Left lobe of liver (tissue), 2 donors: Measurements from ENCODE around the gene MAP2K3. TPM values are rescaled to one million over a fixed set of nuclear protein-coding genes. Genes with fewer than 3 reads are reported as not detected.

ENCODE experiments used
- ATAC-seq: fragments of 200-7000 bp; cut with Tn5 transposase; one replicate; pipeline ENCODE4 v1.9.1; 2020; ENCODE audit warnings: mild to moderate bottlenecking, moderate library complexity
- DNase-seq: peaks from one replicate; pipeline ENCODE4 v3.0.0-alpha.2; 2020; ENCODE audit warnings: low spot score
- total RNA-seq: library from RNA; stranded (reverse); gene quantifications from one replicate; pipeline ENCODE4 v1.2.1, GENCODE V29; 2021
- donor health status: DM: no; HTN: no; CAD: no; lungs with moderate emphysema.
- donor health status: DM: no; HTN: yes; CAD: no.

The MAP2K3 gene
- total RNA-seq, 1 donor from 2014 or later, result 71.5 TPM

DNA sequence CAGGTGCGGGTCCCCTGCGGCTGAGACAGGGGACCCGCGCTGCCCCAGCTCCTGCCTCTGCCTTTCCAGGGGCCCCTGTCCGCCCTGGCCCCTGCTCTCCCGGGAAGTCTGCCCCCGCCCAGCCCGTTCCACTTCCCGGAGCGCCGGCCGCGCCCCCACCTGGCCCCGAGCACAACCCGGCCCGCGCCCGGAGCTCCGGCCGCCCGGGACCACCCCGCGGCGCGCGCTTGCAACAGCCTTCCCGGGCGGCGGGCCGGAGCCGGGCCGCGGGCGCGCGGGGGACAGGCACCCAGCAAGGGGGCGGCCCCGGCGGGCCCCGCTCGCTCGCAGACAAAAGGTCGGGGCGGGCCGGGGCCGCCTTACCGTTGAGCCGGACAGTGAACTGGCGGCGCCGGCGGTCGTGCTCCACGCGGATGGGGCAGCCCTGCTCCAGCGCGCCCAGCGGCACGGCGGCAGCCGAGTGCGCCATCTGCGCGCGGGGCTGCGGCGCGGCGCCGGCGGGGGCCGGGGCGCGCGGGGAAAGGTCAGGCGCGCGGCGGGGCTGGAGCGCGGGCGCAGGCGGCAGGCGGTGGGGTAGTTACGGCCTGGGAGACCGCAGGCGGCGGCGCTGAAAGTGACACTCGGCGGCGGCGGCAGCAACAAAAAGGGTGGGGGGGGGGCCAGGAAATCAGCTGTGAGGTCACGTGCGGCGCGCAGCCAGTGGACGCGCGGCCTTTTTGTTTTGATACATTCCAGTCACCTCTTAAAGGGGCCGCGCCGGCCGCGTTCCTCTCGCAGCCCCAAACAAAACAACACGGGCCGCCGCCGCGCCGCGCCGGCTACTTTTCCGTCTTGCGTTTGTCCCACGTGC is 31.5 kb upstream of the MAP2K3 start, which contains the start of gene NATD1:
NATD1 (minus strand) TSS at position 615 of the 850 bp plus-strand sequence; CDS start at position 469, 146 bp downstream.
- peak; percentile 87 for ATAC-seq
- DNase-seq, result peak; percentile 90

DNA sequence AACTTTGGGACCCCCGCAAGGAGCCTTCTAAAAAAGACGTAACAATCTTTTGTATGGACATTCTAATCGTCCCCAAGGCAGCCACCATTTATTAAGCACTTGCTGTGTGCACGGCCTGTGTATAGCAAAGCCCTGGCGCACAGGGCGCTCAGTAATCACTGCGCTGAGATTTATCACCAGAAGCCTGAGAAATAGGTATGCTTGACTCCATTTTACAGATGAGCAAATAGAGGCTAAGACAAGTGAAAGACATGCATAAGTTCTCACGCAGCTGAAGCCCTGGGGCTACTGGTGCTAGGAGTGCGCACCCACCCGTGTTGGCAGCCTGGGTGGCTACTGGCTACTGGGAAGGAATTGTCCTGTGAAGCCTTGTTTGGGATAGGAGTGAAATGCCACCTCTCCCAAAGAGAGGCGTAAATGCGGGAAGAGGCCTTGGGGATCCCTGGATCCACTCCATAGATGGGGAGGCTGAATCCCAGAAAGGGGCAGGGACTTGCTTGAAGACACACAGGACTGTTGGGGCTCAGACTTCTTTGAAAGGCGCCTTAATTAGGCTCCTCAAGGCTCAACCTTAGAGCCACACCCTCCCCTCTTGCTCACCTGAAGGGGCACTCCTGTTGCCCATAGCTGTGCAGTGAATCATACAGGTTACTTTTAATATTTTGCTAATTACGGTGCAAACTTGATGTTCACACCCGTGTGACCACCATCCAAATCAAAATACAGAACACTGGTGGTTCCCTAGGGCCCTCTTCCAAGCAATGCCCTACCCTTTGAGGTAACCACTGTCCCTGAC is 30.7 kb upstream of the MAP2K3 start:
- DNase-seq (no peak), ATAC-seq (peak; percentile 7)

DNA sequence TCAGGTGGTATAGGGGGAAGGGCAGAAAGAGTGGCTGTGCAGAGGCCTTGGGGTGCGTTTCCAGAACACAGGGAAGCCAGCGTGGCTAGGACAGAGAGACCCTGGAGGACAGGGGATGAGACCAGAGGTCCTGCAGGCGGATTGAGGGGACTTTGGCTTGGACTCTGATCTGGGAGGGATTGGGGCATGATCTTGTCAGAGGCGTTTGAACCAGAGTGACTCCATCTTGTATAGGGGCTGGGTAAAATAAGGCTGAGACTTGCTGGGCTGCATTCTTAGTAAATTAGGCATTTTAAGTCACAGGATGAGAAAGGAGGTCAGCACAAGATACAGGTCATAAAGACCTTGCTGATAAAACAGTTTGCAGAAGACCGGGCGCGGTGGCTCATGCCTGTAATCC is 25.9 kb upstream of the MAP2K3 start:
- no peak for DNase-seq
- ATAC-seq, result no peak

DNA sequence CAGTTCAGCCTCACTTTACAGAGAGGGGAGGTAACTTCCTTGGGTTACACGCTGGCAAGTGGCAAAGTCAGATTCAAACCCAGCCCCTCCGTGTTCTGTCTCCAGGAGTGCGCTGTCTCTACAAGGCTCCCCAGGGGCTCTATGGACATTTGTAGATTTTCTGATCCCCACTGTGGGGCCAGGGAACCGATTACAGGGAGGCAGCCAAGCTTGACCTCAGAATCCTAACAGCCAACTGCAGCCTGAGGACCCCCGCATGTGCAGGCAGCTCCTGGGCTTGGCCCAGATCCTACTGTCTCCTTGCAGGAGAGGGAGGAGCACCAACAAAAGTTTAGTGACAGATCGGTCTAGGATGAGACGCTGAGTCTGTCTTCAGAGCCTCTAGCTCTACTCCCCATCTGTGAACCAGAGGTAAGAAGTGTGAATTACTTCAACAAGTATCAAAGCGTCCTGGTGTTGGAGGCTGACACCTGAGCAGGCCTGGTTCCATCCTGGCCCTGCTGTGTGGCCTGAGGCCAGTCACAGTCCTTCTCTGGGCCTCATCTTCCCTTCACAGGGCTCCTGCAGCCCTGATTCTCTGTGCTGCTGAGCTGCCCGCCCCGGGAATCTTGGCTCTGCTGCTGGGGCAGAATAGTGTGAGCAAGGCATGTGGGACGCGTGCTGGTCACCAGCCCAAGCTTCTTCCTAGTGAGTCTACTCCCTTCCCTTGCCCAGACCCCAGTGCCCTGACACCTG is 22.1 kb upstream of the MAP2K3 start:
- DNase-seq (no peak), ATAC-seq (no peak)

DNA sequence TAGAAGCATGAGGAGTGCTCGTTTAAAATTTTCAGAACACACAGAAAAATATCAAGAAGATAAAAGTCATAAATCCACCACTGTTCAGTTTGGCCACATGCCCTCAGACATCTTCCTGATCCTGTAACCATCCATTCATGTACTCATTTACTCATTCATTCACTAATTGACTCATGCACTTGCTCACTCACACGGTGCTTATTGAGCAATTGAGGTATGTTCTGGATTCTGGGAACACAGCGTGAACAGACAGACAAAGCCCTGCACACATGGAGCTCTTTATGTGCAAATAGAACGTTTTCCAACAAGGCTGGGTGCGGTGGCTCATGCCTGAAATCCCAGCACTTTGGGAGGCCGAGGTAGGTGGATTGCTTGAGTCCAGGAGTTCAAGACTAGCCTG is 21.1 kb upstream of the MAP2K3 start:
- ATAC-seq, result no peak

DNA sequence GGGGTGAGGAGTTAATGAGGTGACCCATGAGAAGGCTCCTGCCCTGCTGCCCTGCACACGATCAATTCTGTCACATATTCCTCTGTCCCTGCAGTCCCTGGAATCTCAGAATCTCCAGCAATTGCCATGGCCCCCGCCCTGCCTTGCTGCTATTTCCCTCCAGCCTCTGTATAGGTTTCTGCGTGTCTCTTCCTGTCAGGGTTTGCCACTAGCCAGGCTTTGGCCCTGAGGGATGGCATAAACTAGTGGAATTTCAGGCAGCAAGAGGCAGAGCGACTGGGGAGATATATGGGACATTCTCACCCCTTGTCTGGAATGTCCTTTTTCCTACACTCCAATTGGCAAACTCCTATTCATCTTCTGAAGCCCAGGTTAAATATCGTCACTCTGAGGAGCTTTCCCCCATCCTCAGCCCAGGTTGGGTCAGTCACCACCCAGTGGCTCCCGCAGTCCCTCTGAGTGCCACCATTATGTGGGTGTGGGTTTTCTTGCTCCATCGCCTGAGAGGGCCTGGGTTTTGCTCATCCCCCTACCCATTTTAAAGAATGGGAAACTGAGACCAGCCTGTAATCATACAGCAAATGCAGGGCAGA is 15.8 kb upstream of the MAP2K3 start:
- no peak for DNase-seq
- no peak for ATAC-seq

More for the DNA sequence above, 21.1 kb upstream of the MAP2K3 start:
- no peak for DNase-seq

DNA sequence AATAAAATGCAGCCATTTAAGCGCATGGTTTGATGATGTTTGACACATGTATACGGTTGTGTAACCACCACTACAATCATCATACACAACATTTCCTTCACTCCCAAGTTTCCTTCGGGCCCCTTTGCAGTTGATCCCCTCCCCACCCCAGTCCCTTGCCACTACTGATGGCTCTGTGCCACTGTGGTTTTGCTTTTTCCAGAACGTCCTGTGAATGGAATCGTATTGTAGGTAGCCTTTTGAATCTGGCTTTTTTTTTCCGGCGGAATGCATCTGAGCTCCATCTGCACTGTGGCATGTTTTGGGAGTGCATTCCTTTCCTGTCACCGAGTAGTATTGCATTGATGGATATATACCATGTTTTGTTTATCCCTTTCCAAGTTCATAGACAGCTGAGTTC is 15.1 kb upstream of the MAP2K3 start:
- no peak for DNase-seq
- ATAC-seq, result no peak

DNA sequence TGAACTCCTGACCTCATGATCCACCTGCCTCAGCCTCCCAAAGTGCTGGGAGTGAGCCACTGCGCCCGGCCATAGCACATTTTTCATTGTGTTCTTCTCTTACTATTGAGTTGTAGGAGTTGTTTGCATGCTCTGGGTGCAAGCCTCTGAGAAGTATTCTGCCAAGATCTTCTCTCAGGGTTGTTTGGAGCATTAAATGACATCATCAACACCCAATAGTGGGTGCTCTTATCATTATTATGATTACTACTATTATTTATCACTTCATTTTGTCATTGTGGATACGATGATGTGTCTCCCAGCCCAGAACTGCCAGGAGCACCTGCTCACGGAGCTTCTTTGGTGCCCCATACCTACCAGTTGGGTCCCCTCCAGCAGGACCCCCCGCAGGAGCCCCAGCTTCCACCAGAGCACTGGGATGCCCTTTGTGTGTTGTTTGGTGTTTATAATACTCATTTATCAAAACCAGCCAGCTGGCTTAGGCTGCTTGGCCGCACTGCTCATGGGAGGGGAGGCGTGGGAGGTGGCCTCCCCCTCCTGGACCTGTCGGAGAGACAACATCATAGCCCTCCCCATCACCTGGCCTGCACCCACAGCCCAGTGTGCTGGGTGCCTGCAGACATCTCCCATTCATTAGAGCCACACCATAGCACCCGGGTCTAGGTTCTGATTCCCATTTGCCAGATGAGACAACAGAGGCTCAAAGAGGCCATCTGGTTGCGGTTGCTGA is 12.9 kb upstream of the MAP2K3 start:
- DNase-seq (no peak), ATAC-seq (no peak)

DNA sequence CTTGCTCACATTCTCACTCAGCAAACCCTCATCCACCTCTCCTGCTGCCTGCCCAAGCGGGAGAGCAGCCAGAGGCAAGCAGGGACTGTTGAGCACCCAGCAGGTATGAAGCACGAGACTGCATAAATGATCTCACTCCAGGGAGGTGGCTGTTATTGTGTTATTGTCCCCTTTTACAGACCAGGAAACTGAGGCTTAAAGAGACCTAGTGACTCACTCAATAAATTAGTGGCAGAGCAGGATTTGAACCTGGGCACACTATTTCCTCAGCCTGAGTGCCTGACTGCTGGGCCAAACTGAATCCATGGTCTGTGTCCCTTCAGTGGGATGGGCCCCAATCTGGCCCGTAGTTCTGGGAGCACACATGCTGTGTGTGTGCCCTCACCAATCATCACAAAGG is 12.3 kb upstream of the MAP2K3 start:
- ATAC-seq, result no peak
- DNase-seq, result no peak

DNA sequence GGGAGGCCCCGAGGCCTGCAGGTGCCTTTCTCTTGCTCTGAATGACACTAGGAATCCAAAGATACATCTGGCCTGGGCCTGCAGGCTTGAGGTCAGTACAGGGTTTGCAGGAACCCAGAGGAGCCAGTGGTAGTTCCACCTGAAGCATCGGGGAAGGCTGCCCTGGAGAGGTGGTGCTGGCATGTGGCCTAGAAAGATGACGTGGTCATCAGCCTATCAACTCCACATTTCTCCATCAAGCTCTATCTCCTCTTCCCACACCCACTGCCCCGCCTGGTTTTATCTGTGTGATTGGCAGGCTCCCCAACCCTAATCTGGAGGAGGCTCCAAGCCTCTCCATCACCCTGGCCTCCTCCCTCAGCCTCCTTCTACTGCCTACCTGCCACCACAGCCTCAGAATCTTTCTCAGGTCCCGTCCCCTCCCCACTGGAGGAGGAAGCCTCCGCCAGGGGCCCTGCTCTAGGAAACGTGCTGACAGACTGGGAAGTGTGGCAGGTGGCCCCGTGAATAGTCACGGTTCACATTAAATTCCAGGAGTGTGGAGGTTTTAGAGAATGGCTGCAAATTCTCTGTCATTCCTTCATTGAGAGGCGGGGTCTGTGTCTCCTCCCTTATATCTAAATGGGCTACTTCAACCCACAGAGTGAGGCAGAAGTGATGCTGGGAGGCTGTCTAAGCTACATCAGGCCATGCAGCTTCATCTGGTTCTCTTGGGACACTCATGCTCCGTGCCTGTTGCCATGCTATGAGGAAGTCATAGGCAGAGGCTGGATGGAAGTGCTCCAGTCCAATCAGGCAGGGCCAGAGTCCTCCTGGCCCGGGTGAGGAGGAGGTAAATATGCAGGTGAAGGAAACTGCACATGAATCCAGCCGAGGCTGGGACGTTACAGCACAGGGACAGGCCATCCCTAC is 11.4 kb upstream of the MAP2K3 start:
- peak; percentile 48 for DNase-seq
- ATAC-seq, result peak; percentile 29

DNA sequence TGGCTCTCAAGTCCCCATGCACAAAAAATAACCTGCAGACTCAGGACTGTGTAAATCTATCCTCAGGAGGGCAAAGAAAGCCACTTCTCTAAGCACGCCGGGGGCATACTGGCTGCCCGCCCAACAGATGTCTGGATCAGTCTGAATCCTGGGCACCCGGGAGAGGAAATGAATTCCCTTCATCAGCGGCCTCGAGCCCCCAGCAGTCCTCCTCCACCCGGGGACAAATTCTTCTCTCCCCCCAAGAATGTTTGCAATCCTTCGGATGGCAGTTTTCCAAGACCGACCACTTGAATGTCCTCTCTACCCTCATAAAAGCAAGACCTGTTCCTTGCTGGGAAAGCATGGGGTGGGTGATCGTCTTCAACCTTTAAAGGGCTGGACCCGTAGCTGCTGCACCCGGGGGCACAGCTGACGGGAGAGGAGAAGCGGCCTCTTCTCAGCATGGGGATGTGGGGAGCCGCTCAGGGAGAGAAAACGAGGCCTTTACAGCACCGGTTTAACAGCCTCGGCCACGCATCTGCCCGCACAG is 9.4 kb upstream of the MAP2K3 start:
- DNase-seq (peak; percentile 52), ATAC-seq (no peak)

DNA sequence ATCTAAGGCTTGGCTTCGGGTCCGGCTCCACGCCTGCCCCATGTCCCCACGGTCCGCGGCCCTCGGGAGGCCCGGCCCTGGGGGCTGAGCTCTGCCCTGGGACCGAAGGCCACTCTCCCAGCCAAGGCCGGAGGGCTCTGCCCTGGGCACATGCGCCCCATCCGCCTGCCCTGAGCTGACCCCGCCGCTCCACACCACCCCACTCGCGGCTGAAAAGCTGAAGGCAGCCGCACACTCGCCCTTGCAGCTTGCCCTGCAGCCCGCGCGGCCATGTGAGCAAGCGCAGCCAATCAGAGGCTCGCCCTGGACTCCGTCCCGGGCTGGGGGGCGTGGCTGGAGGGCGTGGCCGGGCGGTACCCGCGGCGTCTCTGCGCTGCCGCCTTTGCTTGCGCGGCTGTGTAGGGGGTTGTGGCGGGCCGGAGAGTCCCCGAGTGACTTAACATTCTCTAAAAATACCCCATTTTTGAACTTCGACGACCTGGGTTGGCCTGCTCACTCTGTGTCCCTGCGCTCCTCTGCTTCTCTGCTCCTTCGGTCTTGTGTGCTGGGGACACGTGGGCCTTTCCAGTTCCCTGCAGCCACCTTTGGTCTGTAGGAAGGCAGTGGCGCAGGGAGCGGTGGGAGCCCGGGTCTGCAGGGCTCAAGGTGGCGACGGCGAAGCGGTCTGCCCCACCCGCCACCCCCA is 8.8 kb upstream of the MAP2K3 start:
- ATAC-seq (peak; percentile 93), DNase-seq (peak; percentile 95)

DNA sequence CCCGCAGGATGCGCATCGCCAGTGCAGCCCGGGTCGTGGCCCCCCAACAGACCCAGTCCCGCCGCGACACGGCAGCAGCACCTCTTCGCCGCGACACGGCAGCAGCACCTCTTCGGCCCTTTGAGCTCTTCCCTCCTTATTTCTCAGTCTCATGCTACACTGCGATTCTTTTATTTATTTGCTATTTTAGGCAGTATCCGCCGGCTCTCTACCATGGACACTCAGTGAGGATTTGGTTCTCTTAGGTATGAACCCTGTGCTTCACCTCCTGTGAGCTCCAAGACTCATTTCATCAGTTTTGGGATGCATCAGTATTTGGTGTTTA is 8.3 kb upstream of the MAP2K3 start:
- ATAC-seq (no peak), DNase-seq (peak; percentile 55)

DNA sequence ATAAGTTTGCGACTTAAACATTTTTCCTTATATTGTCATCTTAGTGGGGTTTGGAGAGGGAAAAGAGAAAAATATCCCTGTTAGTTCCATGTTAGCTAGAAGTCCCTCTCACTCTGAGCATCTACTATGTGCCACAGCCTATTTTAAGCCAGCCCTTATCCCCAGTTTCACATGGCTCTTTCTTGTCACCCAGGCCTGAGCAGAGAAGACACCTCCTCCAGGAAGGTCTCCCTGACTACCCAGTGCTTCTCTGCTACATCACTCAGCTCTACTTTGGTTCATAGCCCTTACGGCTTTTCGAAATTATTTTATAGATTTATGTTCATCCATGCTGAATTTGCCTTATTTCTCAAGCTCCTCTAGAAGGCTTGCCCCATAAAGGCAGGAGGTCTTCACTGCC is 7.2 kb upstream of the MAP2K3 start:
- DNase-seq, result no peak
- ATAC-seq, result no peak

DNA sequence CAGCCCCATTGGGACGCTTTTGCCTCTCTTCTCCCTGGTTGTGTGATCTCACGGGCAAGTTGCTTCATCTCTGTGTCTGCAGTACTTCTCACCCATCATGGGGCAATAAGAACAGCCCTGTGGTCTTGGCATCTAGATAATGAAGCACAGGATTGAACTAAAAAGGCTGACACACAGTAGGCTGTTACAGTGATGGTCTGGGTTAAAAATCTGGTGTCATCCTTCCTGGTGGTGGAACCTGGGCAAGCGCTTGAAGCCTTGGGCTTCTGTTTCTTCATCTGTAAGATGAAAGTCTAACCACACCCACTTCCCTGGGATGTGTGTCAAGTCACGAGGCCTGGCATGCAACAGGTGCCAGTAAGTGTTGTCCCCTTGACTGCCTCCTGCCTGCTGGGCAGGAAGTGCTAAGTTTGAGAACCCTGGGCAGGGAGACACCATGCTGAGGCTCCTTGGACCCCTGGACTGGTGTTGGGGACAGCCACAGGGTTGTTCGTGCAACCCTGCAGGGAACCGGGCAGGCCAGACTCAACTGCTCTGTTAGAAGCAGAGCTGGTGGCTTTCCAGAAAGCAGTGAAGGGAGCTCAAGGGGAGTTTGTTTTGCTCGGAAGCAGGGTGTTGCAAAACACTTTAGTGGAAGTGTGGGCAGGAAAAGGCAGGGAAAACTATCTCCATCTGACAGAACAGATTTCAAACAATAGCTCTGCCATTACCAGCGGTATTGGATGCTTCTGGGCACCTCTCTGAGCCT is 5.9 kb upstream of the MAP2K3 start:
- DNase-seq (peak; percentile 50), ATAC-seq (no peak)

DNA sequence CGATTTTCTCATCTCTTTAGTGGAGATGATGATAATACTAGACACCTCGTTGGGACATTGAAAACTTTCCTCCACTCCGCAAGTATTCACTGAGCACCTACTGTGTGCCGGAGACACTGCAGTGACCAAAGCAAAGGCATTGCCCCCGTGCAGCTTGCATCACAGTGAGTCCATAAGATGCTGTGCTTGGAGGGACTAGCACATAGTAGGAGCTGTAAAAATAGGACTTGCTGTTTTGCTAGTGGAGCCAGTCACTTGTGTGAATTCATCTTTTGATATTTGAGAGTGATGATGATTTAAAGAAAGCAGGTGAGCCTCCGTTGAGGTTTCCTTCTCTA is 5.3 kb upstream of the MAP2K3 start:
- DNase-seq, result peak; percentile 43
- no peak for ATAC-seq

DNA sequence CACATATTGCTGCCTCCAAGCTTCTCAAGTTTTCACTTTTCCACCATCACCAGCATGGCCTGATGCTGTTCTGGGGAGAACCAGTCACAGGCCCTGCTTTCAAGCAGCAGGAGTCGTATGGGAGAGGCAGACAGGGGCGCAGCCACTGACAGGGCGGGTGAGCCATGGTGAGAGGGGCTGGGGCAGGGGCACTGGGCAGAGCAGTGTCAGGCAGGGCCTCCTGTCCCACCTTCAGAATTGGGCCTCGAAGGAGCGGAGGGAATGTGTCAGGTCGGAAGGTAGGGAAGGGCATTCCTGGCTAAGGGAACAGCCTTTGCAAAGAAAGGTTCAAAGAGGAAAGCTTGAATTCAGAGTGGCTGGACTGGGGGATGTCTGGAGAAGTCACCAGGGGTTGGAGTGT is 4.9 kb upstream of the MAP2K3 start:
- DNase-seq (peak; percentile 44), ATAC-seq (no peak)

DNA sequence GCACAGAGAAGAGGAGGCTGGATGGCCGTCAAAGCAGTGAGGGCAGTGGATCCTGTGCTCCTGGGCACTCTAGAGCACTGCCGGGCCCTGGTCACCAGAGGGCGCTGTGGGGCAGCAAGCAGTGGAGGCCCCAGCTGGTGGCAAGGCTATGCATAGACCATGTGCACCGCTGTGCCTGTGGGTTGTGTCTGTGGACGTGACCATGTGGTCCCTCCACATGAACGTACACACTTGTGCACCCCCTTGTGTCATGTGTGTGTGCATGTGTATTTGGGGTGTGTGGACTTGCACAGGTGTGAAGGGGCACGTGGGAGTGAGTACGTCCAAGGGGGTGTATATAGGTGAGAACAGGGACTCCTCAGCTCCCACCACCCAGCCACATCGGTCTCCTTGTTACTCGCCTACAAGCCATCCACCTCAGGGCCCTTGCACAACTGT is 4.4 kb upstream of the MAP2K3 start:
- DNase-seq (peak; percentile 90), ATAC-seq (peak; percentile 61)
